Epidermal melanocyte (primary cell): Measurements from ENCODE around the gene PARD3B.

Experiments used
- DNase-seq: peaks from one replicate; pipeline ENCODE4 v3.0.0; 2011; ENCODE audit warnings: low spot score; ENCODE audit not compliant: insufficient read length

Gene PARD3B

DNA sequence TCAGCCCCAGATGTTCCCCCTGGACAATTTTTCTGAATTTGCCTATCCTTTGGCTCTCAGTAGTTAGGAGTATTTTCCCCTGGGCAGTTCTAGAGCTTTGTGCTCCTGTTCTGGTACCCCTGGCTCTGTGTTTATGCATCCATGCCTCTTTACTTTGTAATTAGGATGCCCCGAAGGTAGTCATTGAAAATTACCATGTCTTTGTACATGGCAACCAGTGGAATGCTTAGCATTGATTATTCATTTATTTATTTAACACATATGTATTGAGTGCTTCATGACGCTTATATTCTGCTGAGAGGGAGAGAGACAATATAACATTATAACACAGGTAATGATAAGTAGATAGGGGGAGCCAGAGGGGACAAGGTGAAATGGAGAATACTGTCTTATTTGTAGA lies 346.5 kb downstream of the PARD3B start:
- DNase-seq = no peak

DNA sequence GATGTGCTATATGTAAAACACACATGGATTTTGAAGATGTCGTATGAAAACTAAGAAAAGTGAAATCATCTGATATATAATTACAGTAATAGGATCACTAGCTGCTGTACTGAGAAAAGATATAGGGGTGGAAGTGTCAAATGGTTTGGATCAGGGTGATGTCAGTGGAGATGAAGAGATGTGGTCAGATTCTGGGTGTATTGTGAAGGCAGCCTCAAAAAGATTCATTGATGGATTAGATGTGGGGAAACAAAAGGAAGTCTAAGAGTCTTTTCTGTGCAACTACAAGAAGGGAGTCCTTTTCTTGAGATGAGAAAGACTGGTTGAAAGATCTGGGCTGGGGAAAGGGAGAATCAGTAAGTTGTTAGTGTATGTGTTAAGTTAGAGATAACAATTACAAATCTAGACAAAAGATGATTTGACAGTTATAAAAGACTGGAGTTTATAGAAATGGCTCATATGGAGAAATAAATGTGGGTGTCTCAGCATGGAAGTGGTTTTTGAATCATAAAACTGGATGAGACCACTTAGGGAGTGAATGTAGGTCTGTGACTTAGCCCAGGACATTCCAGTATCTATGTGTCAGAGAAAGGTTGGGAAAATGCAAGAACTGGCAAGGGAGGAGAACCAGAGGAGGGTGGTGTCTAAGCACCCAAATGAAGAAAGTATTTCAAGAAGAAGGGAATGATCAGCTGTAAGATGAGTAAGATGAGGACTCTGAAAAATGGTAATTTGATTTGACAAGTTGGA lies 347.4 kb downstream of the PARD3B start:
- DNase-seq = no peak

DNA sequence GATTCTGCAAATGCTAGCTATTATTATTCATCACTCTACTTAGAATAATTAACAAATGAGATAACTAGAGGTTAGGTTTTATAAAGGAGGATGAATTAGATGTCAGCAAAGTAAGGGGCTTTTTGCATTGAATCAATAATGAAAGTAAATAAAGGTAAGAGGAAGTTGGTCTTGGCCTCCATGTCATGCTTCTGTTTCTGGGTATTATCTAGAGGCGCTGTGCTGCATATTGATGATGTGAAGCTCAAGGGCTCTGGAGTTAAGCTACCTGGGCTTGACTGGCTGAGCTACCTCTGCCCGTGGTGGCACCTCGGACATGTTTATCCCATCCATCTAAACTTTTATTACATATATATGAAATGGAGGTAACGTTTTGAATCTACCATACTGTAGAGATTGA lies 350.9 kb downstream of the PARD3B start:
- no peak for DNase-seq

DNA sequence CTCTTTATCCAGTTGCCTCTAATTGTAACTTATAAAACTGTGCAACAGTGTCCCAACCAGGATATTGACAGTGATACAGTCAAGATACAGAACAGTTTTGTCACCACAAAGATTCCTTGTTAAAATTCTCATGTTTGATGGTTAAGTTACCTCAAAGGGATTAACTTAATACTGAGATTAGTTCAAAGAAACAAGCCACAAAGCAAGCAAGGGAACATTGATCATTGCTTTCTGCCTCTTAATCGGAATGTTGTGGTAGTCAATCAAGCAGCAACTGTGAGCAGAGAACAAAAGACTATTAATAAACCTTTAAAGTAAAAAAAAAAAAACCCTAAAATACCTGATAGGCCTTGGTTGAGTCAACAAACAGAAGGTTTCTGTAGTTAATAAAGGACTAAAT lies 352.3 kb downstream of the PARD3B start:
- DNase-seq = no peak

DNA sequence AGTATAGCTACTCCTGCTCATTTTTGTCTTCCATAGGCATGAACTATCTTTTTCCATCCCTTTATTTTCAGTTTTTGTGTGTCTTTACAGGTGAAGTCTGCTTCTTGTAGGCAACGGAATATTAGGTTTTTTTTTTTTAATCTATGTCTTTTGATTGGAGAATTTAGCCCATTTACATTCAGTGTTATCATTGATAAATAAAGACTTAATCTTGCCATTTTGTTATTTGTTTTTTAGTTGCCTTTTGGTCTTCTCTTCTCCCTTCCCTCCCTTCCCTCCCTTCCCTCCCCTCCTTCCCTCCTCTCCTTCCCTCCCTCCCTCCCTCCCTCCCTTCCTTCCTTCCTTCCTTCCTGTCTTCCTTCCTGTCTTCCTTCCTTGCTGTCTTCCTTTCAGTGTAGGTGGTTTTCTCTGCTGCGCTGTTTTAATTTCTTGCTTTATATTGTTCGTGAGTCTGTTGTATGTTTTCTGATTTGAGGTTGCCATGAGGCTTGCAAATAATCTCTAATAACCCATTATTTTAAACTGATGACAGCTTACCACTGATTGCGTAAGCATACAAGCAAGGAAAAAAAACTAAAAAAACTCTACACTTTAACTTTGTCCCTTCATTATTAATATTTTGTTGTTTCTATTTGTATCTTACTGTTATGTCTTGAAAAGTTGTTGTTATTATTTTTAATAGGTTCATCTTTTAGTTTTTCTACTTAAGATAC lies 353.8 kb downstream of the PARD3B start:
- no peak for DNase-seq

DNA sequence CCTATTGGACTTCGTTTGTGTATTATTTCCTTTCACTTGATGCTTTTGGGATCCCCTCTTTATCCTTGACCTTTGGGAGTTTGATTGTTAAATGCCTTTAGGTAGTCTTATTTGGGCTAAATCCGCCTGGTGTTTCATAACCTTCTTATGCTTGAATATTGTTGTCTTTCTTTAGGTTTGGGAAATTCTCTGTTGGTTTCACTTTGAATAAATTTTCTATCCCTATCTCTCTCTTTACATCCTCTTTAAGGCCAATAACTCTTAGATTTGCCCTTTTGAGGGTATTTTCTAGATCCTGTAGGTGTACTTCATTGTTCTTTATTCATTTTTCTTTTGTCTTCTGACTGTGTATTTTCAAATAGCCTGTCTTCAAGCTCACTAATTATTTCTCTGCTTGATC lies 354.7 kb downstream of the PARD3B start:
- DNase-seq = no peak

DNA sequence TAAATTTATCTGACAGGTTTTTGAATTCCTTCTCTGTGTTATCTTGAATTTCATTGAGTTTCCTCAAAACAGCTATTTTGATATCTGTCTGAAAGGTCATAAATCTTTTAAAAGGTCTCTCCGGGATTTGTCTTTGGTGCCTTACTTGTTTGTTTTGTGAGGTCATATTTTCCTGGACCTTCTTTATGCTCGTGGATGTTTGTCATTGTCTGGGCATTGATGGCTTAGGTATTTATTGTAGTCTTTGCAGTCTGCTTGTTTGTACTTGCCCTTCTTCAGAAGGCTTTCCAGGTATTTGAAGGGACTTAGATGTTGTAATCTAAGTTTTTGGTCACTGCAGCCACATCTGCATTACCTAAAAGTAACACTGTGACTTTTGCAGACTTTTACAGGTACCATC lies 355.2 kb downstream of the PARD3B start:
- DNase-seq = no peak

DNA sequence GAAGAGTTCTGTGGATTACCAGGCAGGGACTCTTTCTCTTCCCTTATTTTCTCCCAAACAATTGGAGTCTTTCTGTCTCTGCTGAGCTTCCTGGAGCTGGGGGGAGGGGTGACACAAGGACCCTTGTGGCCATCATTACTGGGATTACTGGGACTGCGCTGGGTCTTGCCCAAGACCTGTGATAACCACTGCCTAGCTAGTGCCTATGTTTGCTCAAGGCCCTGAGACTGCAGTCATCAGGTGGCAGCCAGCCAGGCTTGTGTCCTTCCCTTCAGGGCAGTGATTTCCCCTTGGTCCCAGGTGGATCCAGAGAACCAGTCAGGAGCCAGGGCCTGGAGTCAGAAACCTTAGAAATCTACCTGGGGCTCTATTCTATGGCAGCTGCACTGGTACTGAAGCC lies 355.6 kb downstream of the PARD3B start:
- DNase-seq = no peak

DNA sequence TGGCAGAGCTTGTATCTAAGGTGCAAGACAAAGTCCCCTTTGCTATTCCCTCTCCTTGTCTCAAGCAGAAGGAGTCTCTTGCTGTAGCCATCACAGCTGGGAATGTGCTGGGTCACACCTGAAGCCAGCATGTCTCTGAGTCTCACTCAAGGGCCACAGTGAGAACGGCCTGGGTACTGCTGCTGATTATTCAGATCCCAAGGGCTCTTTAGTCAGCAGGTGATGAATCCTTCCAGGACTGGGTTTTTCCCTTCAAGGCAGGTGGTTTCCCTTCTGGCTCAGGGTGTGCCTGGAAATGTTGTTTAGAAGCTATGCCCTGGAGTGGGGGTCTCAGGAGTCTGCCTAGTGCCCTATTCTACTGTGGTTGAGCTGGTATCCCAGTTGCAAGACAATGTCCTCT lies 356.3 kb downstream of the PARD3B start:
- no peak for DNase-seq

DNA sequence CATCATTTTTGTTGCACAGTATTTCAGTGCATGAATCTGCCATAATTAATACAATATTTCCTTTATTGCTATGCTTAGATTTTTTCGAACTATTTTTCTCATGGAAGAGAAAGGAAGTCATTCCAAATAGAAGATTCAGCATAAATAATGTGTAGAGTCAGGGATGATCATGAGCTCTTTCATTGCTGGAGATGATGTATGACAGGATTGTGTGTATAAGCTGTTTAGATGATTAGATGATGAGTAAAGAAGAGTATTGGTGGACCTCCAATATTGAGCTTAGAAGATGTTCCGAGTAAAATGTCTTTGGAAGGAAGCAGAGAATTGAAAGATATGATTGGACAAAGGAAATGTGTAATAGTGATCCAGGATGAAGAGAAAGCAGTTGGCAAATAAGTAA lies 364.5 kb downstream of the PARD3B start:
- DNase-seq = no peak

DNA sequence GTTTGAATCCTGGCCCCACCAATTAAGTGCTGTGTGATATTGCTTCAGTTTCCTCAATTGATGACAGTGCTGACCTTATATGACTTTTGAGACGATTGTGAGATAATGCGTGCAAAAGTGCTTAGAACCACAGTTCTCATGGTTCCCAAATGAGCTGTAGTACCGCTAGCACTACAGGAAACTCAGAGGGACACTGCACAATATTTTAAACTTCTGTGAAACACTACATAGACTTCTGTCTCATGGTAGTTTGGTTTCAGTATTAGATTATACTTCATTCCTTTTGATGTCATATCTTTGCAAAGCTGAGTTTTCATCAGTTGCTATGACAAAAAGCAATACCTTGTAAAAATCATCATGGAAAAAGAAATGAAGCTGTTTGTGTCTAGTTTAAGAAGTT lies 368.0 kb downstream of the PARD3B start:
- DNase-seq = no peak

DNA sequence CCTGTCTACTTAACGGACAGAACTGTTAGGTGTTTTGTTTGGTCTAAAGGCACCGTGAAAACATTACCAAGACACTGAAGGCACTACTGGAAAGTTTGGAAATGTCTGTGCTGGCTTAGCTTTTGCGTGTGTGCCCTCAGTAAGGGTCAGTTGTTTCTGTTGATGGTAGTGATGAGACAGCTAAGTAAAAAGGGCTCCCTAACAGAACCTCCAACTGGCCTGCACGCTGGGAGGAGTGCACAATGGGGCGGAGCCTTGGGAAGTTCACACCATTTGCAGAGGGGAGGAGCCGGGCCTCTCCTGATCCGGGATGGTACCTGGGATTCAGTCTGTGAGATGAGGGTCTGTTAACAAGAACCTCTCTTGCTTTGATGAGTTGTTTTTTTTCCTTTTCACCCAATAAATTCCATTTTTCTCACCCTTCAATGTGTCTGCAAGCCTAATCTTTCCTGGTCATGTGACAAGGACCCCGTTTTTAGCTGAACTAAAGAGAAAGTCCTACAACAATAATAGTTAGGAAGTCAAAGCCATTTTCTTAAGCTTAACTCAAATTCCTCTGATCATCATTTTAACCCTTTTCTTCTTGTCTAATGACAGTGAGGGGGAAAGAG lies 368.7 kb downstream of the PARD3B start:
- no peak for DNase-seq

DNA sequence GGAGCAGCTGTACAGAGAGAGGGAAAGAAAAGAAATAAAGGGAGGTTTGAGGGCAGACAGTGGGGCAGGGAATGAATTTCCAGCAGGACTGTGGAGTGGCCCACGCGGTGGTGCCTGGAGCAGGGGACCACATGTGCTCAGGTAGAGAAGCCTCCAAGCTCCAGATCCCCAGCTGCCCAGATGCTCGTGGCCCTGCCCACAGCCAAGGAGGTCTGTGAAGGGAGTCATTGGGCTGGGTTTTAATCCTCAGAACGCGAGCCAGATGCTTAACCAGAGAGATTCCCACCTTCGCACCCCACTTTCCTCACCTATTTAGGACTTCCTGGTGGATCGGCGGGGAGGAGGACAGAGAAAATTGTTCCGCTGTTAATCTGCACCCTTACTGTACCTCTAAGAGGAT lies 369.4 kb downstream of the PARD3B start:
- DNase-seq = no peak

DNA sequence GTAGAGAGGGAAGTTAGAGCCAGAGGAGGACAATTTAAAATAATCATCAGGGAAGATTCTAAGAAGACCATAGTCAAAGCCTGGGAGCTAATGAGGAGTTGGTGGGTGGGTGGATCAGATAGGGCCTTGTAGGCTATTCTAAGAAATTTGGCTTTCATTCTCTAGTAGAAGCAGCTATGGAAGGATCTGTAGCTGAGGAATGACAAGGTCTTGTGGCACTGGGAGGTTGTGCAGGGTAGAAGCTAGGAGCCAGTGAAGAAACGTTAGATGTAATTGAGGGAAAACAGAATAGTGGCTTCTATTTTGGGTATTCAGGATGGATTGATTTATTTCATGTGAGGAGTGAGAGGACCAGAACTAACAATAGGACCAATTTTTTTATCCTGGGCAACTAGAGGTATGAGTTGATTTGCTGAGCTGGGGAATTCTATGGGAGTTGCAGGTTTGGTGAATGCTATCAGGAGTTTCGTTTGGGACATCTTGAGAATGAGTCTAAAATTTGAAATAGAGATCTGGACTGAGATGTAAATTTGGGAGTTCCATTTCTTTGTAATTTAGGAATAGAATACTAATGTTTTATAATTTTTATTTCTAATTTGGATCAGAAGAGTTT lies 371.9 kb downstream of the PARD3B start:
- DNase-seq = no peak

DNA sequence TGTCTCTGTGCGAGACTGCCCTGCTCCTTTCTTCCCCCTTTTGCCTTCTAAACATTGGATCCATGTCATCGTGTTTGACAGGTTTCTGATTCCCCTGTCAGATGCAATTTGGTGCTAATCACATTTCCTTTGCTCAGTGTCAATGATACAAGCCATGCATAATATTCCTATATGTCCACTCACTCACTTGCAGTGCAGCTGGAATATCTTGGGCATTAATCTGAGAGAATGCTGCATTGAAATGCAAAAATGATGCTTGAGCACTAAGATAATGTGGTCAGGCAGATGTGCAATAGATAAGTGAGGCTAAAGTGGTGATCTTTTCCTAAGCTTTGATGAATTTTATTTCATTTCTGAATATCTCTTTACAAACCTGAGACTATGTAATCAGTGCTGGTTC lies 375.5 kb downstream of the PARD3B start:
- DNase-seq = no peak

DNA sequence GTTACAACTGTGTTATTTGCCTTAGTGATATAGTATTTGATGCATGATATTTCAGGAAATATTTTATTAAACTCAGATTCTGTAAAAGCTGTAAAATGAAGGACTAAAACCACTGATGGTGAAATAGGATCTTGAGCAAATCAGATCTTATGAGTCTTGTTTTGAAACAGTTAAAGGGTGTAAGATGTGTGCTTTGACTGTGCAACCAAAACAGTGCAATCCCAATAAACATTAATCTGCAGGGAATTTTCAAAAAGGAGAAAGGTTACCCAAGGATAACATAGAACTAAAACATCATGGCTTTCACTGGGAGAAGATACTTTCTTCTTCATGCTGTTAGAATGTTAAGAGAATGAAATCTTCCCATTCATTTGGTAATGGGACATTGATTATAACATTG lies 378.7 kb downstream of the PARD3B start:
- DNase-seq = no peak

DNA sequence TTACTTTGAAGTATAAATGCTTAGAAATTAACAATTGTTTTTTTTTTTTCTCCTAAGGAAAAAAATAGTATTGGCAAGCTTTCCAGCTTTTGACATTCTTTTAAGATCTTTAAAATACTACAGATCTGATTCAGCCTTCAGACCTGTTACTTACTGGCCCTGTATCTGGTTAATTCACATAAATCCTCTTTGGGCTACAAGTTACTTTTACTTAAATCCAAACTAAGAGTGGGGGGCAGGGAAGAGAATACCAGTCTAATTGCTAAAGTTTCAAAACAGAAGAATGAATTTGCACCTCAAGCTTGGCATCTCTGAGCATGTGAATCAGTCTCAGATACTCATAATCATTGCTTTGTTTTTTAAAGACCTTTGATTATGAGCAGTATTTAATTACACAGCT lies 386.3 kb downstream of the PARD3B start:
- DNase-seq = no peak

DNA sequence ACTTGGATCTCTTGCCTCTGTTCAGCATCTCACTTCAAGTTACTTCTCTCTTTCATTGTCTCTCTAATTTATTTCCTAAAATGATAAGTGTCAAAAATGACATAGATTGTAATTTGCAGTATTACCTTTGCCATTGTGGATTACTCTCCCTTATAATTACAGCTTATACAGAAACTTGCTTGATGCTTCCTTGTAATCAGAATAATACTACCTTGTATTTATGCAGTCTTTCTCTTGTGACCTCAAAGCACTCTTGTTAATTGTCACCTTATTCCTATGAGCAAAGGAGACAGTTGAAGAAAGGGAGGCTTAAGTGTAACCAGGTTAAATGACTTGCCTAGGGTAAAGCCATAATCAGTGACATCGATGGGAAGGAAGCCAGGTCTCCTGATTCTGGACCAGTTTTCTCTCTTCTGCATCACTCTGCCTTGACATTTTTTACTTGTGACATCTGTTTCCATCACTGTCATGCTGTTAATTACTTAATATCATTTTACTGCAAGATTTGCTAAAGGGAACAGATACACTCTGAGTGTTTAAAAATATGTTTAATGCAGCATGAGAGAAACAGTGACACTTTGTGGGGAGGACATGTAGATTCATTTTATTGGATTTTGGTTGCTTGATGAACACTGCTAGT lies 388.6 kb downstream of the PARD3B start:
- no peak for DNase-seq

DNA sequence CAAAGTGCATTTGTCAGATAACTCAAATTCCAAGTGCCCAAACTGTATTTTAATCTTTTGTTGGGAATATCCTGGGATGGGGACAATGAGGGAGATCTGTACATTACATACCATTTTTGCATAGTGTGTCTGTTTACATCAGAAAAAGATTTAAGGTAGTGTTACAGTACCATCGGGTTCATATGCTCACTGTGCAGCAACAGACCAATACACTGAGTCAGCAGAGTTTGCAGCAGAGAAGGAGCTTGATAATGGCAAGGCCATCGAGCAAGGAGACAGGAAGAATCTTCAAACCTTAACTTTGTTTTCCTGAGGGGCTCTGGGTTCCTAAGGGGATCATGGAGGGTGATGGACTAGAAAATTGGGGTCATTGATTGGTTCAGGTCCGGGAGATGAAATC lies 399.7 kb downstream of the PARD3B start:
- no peak for DNase-seq

DNA sequence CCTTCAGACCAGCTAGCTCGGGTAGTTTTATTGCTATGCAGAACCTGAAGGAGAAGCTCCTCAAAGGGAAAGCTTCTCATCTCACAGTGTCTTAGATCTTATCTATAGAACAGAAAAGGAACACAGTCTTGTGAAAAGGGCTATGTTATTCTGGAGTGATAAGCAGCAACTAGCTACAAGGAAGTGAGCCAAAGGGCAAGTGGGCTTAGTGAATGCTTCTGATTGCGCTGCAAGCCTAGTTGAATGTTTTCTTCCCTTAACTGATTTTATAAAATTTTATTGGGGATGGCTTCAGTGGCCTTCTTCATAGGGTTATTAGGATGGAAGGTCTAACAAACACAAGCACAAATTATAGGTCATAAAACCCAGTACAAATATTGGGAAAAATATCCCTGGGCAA lies 400.1 kb downstream of the PARD3B start:
- no peak for DNase-seq

DNA sequence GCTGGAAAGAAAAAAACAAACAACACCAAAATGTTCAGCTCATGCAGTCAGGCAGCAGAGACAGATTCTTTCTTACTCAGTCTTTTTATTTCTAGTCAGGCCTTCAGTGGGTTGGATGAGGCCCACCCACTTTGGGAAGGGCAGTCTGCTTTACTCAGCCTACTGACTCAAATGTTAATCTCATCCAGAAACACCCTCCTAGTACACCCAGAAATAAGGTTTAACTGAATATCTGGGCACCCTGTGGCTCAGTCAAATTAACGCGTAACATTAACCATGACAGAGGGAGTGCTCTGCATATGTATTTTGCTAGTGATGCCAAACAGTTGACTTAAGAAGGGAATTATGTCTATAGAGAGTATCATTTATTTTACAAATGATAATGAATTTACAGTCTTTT lies 401.6 kb downstream of the PARD3B start:
- no peak for DNase-seq

DNA sequence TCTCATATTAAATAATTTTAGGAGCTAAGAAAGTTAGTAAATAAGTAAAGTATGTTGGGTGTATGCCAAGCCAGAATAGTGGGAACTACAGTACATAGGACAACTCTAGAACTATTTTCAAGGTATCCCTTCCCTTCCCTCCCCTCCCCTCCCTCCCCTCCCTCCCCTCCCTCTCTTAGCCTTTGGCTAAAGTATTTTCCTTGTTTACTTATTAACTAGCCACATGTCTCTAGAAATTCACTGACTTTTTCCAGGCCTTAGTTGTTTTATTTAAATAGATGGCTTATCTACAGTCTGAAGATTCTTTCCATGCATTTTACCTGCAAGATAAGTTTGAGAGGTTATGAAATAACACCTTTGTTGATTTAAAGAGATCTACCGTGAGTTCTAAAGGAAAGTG lies 402.1 kb downstream of the PARD3B start:
- no peak for DNase-seq
